ENCODE results near the gene PSMD11. TPM values are rescaled to one million over a fixed set of nuclear protein-coding genes. Genes with fewer than 3 reads are reported as not detected.
A peak's percentile ranks its signal among the peaks of the same experiment; 100 is the strongest.

The PSMD11 gene
- total and polyA plus RNA-seq, 2 of the 8 experiments (the other 6 are each of a cell fraction or from before 2014, with no cell fraction given), result 68.4 to 171 TPM

DNA sequence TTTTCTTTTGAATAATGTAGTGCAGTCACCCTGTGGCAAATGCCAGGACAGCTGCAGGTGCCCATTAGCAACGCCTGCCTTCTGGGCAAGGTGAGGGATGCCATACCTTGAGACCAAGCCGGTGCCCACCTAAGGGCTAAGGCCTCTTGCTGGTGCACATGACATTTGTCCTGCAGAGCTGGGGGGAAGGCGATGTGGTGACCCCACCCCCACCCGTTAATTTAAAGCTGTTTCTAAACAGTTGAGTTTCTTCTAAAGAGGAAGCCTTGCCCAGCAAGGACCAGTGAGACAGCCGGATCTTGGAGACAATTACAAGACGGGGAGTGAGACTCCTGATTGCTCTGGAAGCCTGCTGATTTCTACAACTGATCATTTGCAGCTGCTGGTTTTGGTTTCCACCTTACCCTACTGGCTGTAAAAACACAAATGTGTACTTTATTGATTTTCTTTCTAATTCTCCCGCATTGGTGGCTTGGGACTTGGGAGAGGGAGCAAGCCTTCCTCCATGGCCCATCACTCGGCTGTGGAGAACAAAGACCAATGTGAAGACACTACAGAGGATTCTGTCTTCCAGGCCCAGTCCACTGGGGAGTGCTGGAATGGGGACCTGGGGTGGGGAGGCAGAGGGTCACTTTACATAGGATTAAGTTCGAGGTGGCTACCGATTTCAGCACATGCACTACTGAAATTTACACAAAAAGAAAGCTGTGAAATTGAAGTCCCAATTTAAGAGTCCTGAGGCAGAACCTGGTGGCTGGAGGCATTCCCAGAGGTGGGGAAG is 45.2 kb downstream of the PSMD11 start:
- no peak overlapping the region for H3K9ac ChIP-seq (replicated peaks in 1 of 4; ENCODE audit: extremely low read depth in 1 of 4, low read depth in 3 of 4, low read length in 3 of 4)
- H4K91ac ChIP-seq (replicated peaks; ENCODE audit: insufficient read length, low read length), result no peak overlapping the region
- DNase-seq (ENCODE audit: low read depth in 1 of 2, low spot score in 2 of 2) (no peak), FAIRE-seq (no peak)
- H3K79me2 ChIP-seq (ENCODE audit: control insufficient read depth in 1 of 2, insufficient read depth in 2 of 2, low read length in 2 of 2), result peaks cover 0 to 27% of the 10 kb centered on the region in 2 experiments; a peak in 2 of 4 replicates
- no peak overlapping the region for H2AK5ac ChIP-seq (ENCODE audit: low read depth, low read length)
- no peak overlapping the region for H2BK15ac ChIP-seq (ENCODE audit: low read length)
- no peak overlapping the region for H2BK5ac ChIP-seq (ENCODE audit: low read depth, low read length)
- peaks cover 3 to 13% of the 10 kb centered on the region in 2 experiments for H4K20me1 ChIP-seq (replicated peaks in 1 of 2; ENCODE audit: control insufficient read depth in 1 of 2, insufficient read depth in 2 of 2, low read length in 2 of 2)
- no peak overlapping the region for H3K14ac ChIP-seq (ENCODE audit: insufficient read length)
- H3K9me3 ChIP-seq (ENCODE audit: insufficient read depth in 2 of 2, low read depth in 1 of 2, low read length in 1 of 2), result no peaks in the 10 kb centered on the region
- no peak for TF ChIP-seq SRF (IDR thresholded peaks at IDR 0.05; ENCODE audit: low read depth, low read length)
- no peak for TF ChIP-seq SIRT6 (IDR thresholded peaks at IDR 0.05; ENCODE audit: low read length)
- no peak for TF ChIP-seq CREB1 (IDR thresholded peaks at IDR 0.05)
- TF ChIP-seq SAP30 (IDR thresholded peaks at IDR 0.05; ENCODE audit: insufficient read depth, insufficient replicate concordance, low read length), result no peak
- TF ChIP-seq TEAD4 (IDR thresholded peaks at IDR 0.05; ENCODE audit: low read depth, low read length), result no peak
- TF ChIP-seq, protein P1, sequence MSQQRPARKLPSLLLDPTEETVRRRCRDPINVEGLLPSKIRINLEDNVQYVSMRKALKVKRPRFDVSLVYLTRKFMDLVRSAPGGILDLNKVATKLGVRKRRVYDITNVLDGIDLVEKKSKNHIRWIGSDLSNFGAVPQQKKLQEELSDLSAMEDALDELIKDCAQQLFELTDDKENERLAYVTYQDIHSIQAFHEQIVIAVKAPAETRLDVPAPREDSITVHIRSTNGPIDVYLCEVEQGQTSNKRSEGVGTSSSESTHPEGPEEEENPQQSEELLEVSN (IDR thresholded peaks at IDR 0.05), result no peak
- TF ChIP-seq ASH2L (IDR thresholded peaks at IDR 0.05; ENCODE audit: low read length), result no peak
- no peak for TF ChIP-seq POU5F1 (IDR thresholded peaks at IDR 0.05; ENCODE audit: low read depth, low read length)
- no peak overlapping the region for H4K8ac ChIP-seq (ENCODE audit: extremely low read depth, insufficient read depth, low read length)
- CTCF ChIA-PET (ENCODE audit: partially characterized antibody), result interaction anchor here (0.8 to 1.4 kb wide), 3 partner anchors 25 to 42 kb away, joined by 3 to 5 read pairs (median 4); no protein-coding TSS in a partner anchor
- H2BK12ac ChIP-seq (ENCODE audit: low read depth, low read length), result no peak overlapping the region
- peak overlapping the region in 1 of 2 experiments; percentile 5; a peak in 1 of 4 replicates for H3K4me2 ChIP-seq (ENCODE audit: insufficient read depth in 1 of 2, low read depth in 2 of 2, low read length in 2 of 2)
- H3K23ac ChIP-seq (ENCODE audit: insufficient read length), result no peak overlapping the region
- H3K79me1 ChIP-seq (ENCODE audit: low read depth, low read length), result peaks cover 12% of the 10 kb centered on the region
- H3K4ac ChIP-seq (replicated peaks; ENCODE audit: insufficient read length, low read depth, low read length), result no peak overlapping the region
- WGBS, 2 experiments (ENCODE audit: extremely low coverage in 1 of 2, insufficient coverage in 1 of 2, insufficient read length in 1 of 2, insufficient replicate concordance in 2 of 2, low coverage in 1 of 2, low lambda C conversion rate in 2 of 2, missing lambda C conversion rate in 1 of 2), result 84% methylated on average over 10 of the region's 10 CpGs; no CpG with 5 or more reads in 1 of the 2 experiments
- H2BK120ac ChIP-seq (replicated peaks; ENCODE audit: low read depth, low read length), result no peak overlapping the region
- H3K23me2 ChIP-seq (ENCODE audit: low read depth, low read length), result peaks cover 8% of the 10 kb centered on the region
- H3K56ac ChIP-seq (replicated peaks; ENCODE audit: insufficient read length, low read depth, low read length), result no peak overlapping the region
- peaks cover 0 to 34% (median 16%) of the 10 kb centered on the region in 4 experiments; a peak in 6 of 7 replicates for H3K4me1 ChIP-seq (replicated peaks in 1 of 4; ENCODE audit: control insufficient read depth in 3 of 4, insufficient read depth in 4 of 4, low read length in 3 of 4)
- H3K27ac ChIP-seq (ENCODE audit: low read depth, low read length), result no peak overlapping the region
- no peak overlapping the region for H2BK20ac ChIP-seq (ENCODE audit: low read length)
- no peak overlapping the region for H4K5ac ChIP-seq (ENCODE audit: insufficient read length, low read depth, low read length)
- no peak overlapping the region for H3K18ac ChIP-seq (ENCODE audit: extremely low read depth, low read length)
- H2AFZ ChIP-seq (ENCODE audit: low read length), result no peak overlapping the region
- H3K27me3 ChIP-seq (replicated peaks in 1 of 4; ENCODE audit: control insufficient read depth in 3 of 4, extremely low read depth in 1 of 4, insufficient read depth in 3 of 4, low read length in 3 of 4), result no peaks in the 10 kb centered on the region; a peak in 2 of 7 replicates
- H3K36me3 ChIP-seq (ENCODE audit: control insufficient read depth in 2 of 4, insufficient read depth in 4 of 4, low read length in 3 of 4), result peaks cover 0 to 13% (median 4%) of the 10 kb centered on the region in 4 experiments; a peak in 3 of 8 replicates
- POLR2A ChIA-PET (ENCODE audit: partially characterized antibody), result interaction anchor here (3.9 to 5.4 kb wide), 2 partner anchors 29 to 45 kb away, joined by 15 to 35 read pairs; partner anchors contain the start of gene PSMD11
- no peak overlapping the region for H3K4me3 ChIP-seq (ENCODE audit: extremely low read depth in 1 of 4, insufficient read depth in 2 of 4, low read depth in 3 of 4, low read length in 4 of 4)
